Keratinocyte (primary cell): ENCODE results near the gene HSBP1.

Source experiments
- EZH2 ChIP-seq: IDR thresholded peaks from one replicate; pipeline ENCODE4 v1.6.1; 2012; ENCODE audit warnings: inconsistent platforms, mild to moderate bottlenecking, low read length, moderate library complexity
- TF ChIP-seq, protein P1 (sequence below), 3 experiments: IDR thresholded peaks in 1 of 3; conservative IDR thresholded peaks in 1 of 3; optimal IDR thresholded peaks in 1 of 3; 2 replicates in 2 of 3; 3 replicates in 1 of 3; pipeline versions ENCODE3 to v1.5.1; 2011; ENCODE audit warnings: low read length in 3 of 3, mild to moderate bottlenecking in 3 of 3, moderate library complexity in 2 of 3, control low read depth in 1 of 3, inconsistent platforms in 1 of 3; ENCODE audit not compliant: insufficient read depth in 2 of 3; ENCODE audit errors: extremely low read depth in 1 of 3

DNA sequence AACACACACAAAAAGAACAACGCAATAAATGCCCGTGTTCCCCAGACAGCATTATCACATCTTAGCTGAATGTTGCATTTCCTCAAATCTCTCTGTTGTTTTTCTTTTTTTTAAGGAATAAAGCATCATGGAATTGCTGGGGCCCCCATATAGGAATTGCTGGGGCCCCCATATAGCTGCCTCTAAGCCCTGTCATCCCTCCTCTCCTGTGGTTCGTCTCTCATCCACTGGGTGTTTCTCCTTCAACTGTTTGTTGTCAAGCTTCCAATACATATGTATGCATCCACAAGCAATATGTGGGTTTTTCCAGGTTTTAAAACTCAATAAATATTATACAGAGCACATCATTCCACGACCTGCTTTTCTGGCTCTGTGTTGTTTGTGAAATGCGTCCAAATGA, 43.2 kb downstream of the HSBP1 start:
- TF ChIP-seq, protein P1, sequence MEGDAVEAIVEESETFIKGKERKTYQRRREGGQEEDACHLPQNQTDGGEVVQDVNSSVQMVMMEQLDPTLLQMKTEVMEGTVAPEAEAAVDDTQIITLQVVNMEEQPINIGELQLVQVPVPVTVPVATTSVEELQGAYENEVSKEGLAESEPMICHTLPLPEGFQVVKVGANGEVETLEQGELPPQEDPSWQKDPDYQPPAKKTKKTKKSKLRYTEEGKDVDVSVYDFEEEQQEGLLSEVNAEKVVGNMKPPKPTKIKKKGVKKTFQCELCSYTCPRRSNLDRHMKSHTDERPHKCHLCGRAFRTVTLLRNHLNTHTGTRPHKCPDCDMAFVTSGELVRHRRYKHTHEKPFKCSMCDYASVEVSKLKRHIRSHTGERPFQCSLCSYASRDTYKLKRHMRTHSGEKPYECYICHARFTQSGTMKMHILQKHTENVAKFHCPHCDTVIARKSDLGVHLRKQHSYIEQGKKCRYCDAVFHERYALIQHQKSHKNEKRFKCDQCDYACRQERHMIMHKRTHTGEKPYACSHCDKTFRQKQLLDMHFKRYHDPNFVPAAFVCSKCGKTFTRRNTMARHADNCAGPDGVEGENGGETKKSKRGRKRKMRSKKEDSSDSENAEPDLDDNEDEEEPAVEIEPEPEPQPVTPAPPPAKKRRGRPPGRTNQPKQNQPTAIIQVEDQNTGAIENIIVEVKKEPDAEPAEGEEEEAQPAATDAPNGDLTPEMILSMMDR (optimal IDR thresholded peaks at IDR 0.05 in 1 of 3, IDR thresholded peaks at IDR 0.05 in 1 of 3, conservative IDR thresholded peaks at IDR 0.05 in 1 of 3; ENCODE audit: extremely low read depth in 1 of 3, insufficient read depth in 2 of 3, low read length in 3 of 3), result no peak
- TF ChIP-seq EZH2, result no peak
